PC-3 (cell line): Measurements from ENCODE around the gene C20orf173. TPM values are rescaled to one million over a fixed set of nuclear protein-coding genes. Genes with fewer than 3 reads are reported as not detected.
"Not testable (repeated sequence)": the region's sequence is repeated elsewhere in the genome, so short reads cannot be mapped to it uniquely, and the experiment has no call there.

Experiments used
- ATAC-seq: fragments of 200-7000 bp; cut with Tn5 transposase; 2 replicates; pipeline ENCODE4 v1.9.1; 2020; ENCODE audit warnings: mild to moderate bottlenecking, moderate library complexity
- BruUV-seq: library from RNA; stranded (reverse); fragments of 400-500 nt; replicated peaks from 2 replicates; lab custom pipeline; 2021; lab: Mats Ljungman, UMichigan
- CTCF ChIA-PET: fragments of 300-600 bp; sonication (Branson Sonifier 250); formaldehyde crosslinking; loops from one replicate; lab custom pipeline; 2022; ENCODE audit warnings: antibody characterized with exemption; lab: Charles Lee
- POLR2A ChIA-PET: fragments of 300-600 bp; sonication (Branson Sonifier 250); formaldehyde crosslinking; loops from one replicate; lab custom pipeline; 2022; ENCODE audit warnings: antibody characterized with exemption; ENCODE audit not compliant: unreplicated experiment; lab: Charles Lee
- DNase-seq: peaks from one replicate; pipeline ENCODE4 v3.0.0-alpha.2; 2015
- H2AFZ ChIP-seq: fragments of 300-600 bp; sonication (generic); 2 replicates; pipeline ENCODE4 v1.6.0; 2016; ENCODE audit warnings: antibody characterized with exemption, low read length
- H3F3A ChIP-seq: fragments of 300-600 bp; sonication (generic); one replicate; pipeline ENCODE4 v1.6.0; 2017; ENCODE audit warnings: antibody characterized with exemption, low read length, control low read depth, mild to moderate bottlenecking; ENCODE audit not compliant: unreplicated experiment
- H3K27ac ChIP-seq: fragments of 300-600 bp; sonication (generic); 2 replicates; pipeline ENCODE4 v1.5.1; 2016; ENCODE audit warnings: mild to moderate bottlenecking, low read length
- H3K27me3 ChIP-seq: fragments of 300-600 bp; sonication (generic); 2 replicates; pipeline ENCODE4 v1.6.1; 2016; ENCODE audit warnings: low read length, mixed read lengths
- H3K36me3 ChIP-seq: fragments of 300-600 bp; sonication (generic); 2 replicates; pipeline ENCODE4 v1.6.1; 2016; ENCODE audit warnings: low read depth, mixed run types, low read length, mixed read lengths
- H3K4me1 ChIP-seq: fragments of 300-600 bp; sonication (generic); 2 replicates; pipeline ENCODE4 v1.5.1; 2016; ENCODE audit warnings: low read length; ENCODE audit not compliant: insufficient read depth
- H3K4me2 ChIP-seq: fragments of 300-600 bp; sonication (generic); 2 replicates; pipeline ENCODE4 v1.6.0; 2016; ENCODE audit warnings: low read length
- H3K4me3 ChIP-seq: fragments of 300-600 bp; sonication (generic); 2 replicates; pipeline ENCODE4 v1.5.1; 2016; ENCODE audit warnings: mild to moderate bottlenecking, low read length, mixed read lengths
- H3K79me2 ChIP-seq: fragments of 300-600 bp; sonication (generic); 2 replicates; pipeline ENCODE4 v1.6.1; 2017; ENCODE audit warnings: low read length, mixed read lengths
- H3K9ac ChIP-seq: fragments of 300-600 bp; sonication (generic); 2 replicates; pipeline ENCODE4 v1.6.0; 2016; ENCODE audit warnings: mild to moderate bottlenecking, low read length
- H3K9me2 ChIP-seq: fragments of 300-600 bp; sonication (generic); replicated peaks from 2 replicates; pipeline ENCODE4 v1.6.1; 2016; ENCODE audit warnings: mixed run types, low read length, mixed read lengths
- H3K9me3 ChIP-seq: fragments of 300-600 bp; sonication (generic); 2 replicates; pipeline ENCODE4 v1.6.1; 2016; ENCODE audit warnings: low read length, mixed read lengths
- H4K20me1 ChIP-seq: fragments of 300-600 bp; sonication (generic); 2 replicates; pipeline ENCODE4 v1.6.1; 2016; ENCODE audit warnings: low read length, mixed read lengths
- EZH2 ChIP-seq: fragments of 300-600 bp; sonication (generic); IDR thresholded peaks from one replicate; pipeline ENCODE4 v1.6.1; 2017; ENCODE audit warnings: antibody characterized with exemption, mild to moderate bottlenecking, low read length; ENCODE audit not compliant: unreplicated experiment
- EZH2phosphoT487 ChIP-seq: fragments of 300-600 bp; sonication (generic); IDR thresholded peaks from 2 replicates; pipeline ENCODE4 v1.6.1; 2018; ENCODE audit warnings: mild to moderate bottlenecking, antibody characterized with exemption, low read length, borderline replicate concordance
- intact Hi-C: fragments of 100-400 bp; cut with micrococcal nuclease; formaldehyde crosslinking; loops from 2 replicates; pipeline ENCODE4 v1.9.0; 2023
- total RNA-seq: library from RNA; depleted of rRNA; stranded (reverse); fragments of >200 nt; gene quantifications from 2 replicates; pipeline ENCODE4 v1.2.3, GENCODE V29; 2014
- TF ChIP-seq, protein P1 (sequence below): fragments of 300-600 bp; sonication (generic); conservative IDR thresholded peaks from 2 replicates; pipeline ENCODE4 v1.5.1; 2017; ENCODE audit warnings: antibody characterized with exemption, low read depth, mild to moderate bottlenecking, low read length

Gene C20orf173
- total RNA-seq, 1 experiment from 2014 or later: not detected

DNA sequence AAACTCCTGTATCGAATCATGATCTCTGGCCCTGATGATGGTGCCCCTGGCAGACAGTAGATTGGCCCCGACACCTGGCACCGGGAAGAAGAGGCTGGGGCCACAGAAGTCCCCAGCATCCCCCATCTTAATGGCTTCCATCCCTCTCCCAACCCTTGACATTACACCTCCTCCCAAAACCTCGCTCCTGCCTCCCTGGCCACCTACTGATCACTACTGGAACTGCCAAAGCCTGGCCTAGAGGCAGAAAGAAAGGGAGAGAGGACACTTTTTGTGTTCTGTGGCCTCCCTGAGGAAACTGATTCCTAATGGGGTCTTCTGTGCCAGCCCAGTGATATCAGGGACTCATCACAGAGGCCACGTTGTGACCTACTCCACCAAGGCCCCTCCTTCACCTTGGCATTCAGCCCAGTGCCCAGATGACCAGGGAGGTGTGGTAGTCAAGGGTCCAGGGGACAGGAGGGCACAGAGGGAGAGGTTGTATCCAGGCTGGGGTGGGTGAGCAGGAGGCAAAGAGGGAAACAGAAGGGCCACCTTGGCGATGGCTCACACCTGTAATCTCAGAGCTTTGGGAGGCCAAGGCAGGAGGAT lies 6.1 kb downstream of the C20orf173 start:
- TF ChIP-seq EZH2phosphoT487: no peak
- no peak for TF ChIP-seq EZH2
- TF ChIP-seq, protein P1, sequence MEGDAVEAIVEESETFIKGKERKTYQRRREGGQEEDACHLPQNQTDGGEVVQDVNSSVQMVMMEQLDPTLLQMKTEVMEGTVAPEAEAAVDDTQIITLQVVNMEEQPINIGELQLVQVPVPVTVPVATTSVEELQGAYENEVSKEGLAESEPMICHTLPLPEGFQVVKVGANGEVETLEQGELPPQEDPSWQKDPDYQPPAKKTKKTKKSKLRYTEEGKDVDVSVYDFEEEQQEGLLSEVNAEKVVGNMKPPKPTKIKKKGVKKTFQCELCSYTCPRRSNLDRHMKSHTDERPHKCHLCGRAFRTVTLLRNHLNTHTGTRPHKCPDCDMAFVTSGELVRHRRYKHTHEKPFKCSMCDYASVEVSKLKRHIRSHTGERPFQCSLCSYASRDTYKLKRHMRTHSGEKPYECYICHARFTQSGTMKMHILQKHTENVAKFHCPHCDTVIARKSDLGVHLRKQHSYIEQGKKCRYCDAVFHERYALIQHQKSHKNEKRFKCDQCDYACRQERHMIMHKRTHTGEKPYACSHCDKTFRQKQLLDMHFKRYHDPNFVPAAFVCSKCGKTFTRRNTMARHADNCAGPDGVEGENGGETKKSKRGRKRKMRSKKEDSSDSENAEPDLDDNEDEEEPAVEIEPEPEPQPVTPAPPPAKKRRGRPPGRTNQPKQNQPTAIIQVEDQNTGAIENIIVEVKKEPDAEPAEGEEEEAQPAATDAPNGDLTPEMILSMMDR: peak; percentile 71
- intact Hi-C loops: no loop called here
- ChIA-PET POLR2A (no interaction called here), CTCF (no interaction called here)
- H4K20me1 ChIP-seq: no peaks in the 10 kb centered on the region
- no peaks in the 10 kb centered on the region for H3K9me3 ChIP-seq
- H3K9me2 ChIP-seq: no peaks in the 10 kb centered on the region
- H3K79me2 ChIP-seq: no peaks in the 10 kb centered on the region
- peak; percentile 57 for DNase-seq
- no TSS peak for BruUV-seq
- H3K36me3 ChIP-seq: no peaks in the 10 kb centered on the region
- no peak overlapping the region for H3K4me3 ChIP-seq
- no peaks in the 10 kb centered on the region for H3K27me3 ChIP-seq
- H3K4me1 ChIP-seq: no peaks in the 10 kb centered on the region
- no peak overlapping the region for H3K4me2 ChIP-seq
- ATAC-seq: peak; percentile 71; the same call in 1 of the 2 replicates
- H3K27ac ChIP-seq: no peak overlapping the region
- no peak overlapping the region for H2AFZ ChIP-seq
- H3K9ac ChIP-seq: no peak overlapping the region
- H3F3A ChIP-seq: no peaks in the 10 kb centered on the region

DNA sequence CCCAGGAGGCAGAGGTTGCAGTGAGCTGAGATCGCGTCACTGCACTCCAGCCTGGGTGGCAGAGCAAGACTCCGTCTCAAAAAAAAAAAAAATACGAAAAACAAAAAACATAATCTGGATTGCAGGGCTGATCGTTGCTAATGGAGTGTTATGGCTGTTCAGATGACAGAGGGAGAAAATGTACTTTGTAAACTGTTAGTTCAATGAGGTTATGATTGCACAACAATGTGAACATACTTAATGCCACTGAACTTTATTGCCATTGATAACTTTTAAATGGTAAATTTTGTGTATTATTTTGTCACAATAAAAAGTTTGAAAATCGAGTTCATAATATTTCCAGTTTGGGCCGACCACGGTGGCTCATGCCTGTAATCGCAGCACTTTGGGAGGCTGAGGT lies 10.5 kb downstream of the C20orf173 start:
- no peaks in the 10 kb centered on the region for H4K20me1 ChIP-seq
- H3K27ac ChIP-seq: no peak overlapping the region
- TF ChIP-seq, protein P1: no peak
- TF ChIP-seq EZH2 (no peak), EZH2phosphoT487 (no peak)
- ATAC-seq (no peak), DNase-seq (no peak)
- no TSS peak for BruUV-seq
- ChIA-PET CTCF (no interaction called here), POLR2A (interaction anchor here (0.6 kb wide), 1 partner anchor 180 kb away, joined by 9 read pairs; the partner anchor contains the start of genes NFS1 and ROMO1)
- no peak overlapping the region for H3K9ac ChIP-seq
- H3K4me3 ChIP-seq: no peak overlapping the region
- H3K79me2 ChIP-seq: no peaks in the 10 kb centered on the region
- no peaks in the 10 kb centered on the region for H3K9me2 ChIP-seq
- peaks cover 25% of the 10 kb centered on the region for H3K4me1 ChIP-seq
- no peak overlapping the region for H3K4me2 ChIP-seq
- H3K36me3 ChIP-seq: 0 out of 2 replicates have a peak, but pooled peaks cover 4% of the 10 kb centered on the region
- intact Hi-C loops: loop anchor here (10.0 kb wide), 1 partner anchor 146 kb away; the partner anchor contains the start of genes CPNE1 and RBM12
- H3K27me3 ChIP-seq: no peaks in the 10 kb centered on the region
- peaks cover 4% of the 10 kb centered on the region for H3F3A ChIP-seq
- no peak overlapping the region for H2AFZ ChIP-seq
- no peaks in the 10 kb centered on the region for H3K9me3 ChIP-seq

DNA sequence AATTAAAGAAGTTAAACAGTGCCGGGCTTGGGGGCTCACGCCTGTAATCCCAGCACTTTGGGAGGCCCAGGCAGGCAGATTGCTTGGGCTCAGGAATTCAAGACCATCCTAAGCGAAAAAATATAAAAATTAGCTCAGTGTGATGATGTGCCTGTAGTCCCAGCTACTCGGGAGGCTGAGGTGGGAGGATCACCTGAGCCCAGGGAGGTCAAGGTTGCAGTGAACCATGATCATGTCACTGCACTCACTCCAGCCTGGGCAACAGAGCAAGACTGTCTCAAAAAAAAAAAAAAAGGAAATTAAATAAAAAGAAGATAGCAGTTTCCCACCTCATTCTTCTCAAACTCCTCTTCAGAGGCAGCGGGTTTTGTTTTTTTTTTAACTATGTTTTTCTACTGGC lies 11.7 kb downstream of the C20orf173 start:
- not testable (repeated sequence) for DNase-seq
- POLR2A ChIA-PET: interaction anchor here (0.7 kb wide), 1 partner anchor 254 kb away, joined by 4 read pairs; no protein-coding TSS in a partner anchor
- intact Hi-C loops: loop anchor here (2.0 to 10.0 kb wide), 2 partner anchors 99 to 147 kb away; partner anchors contain the start of genes CPNE1 and RBM12

More for the DNA sequence above, 11.7 kb downstream of the C20orf173 start:
- H3K4me2 ChIP-seq, ATAC-seq, H4K20me1 ChIP-seq, H3K27ac ChIP-seq, H3K4me3 ChIP-seq, H3K9me2 ChIP-seq, H3F3A ChIP-seq, H2AFZ ChIP-seq, CTCF ChIA-PET, H3K79me2 ChIP-seq, H3K9me3 ChIP-seq, BruUV-seq, H3K36me3 ChIP-seq, H3K27me3 ChIP-seq, H3K9ac ChIP-seq: not testable (repeated sequence)
- peaks cover 25% of the 10 kb centered on the region for H3K4me1 ChIP-seq
